T-cell (primary cell): ENCODE data around the gene NRG3. TPM values are rescaled to one million over a fixed set of nuclear protein-coding genes. Genes with fewer than 3 reads are reported as not detected.

Experiments
- ATAC-seq, 4 experiments: fragments of 200-7000 bp in 3 of 4; fragments of 150-1000 bp in 1 of 4; cut with Tn5 transposase; replicated peaks in 1 of 4; 1 replicate in 3 of 4; 2 replicates in 1 of 4; pipeline ENCODE4 v1.10.0; 2021; ENCODE audit warnings: moderate library complexity in 3 of 4, mild to moderate bottlenecking in 2 of 4, moderate number of reproducible peaks in 1 of 4
- CTCF ChIA-PET, 2 donors: fragments of 300-600 bp; sonication (Branson Sonifier 250); formaldehyde crosslinking; loops; one replicate each; lab custom pipeline; 2022; ENCODE audit warnings: antibody characterized with exemption in 2 of 2; lab: Charles Lee
- POLR2A ChIA-PET, 2 donors: fragments of 300-600 bp; sonication (Branson Sonifier 250); formaldehyde crosslinking; loops; one replicate each; lab custom pipeline; 2022; ENCODE audit warnings: antibody characterized with exemption in 2 of 2; lab: Charles Lee
- DNase-seq, 35 experiments: peaks; one replicate each; pipeline versions ENCODE4 v3.0.0 to v3.0.0-alpha.2; 2013 to 2023
- H3K27ac ChIP-seq: one replicate; pipeline ENCODE4 v1.5.1; 2013; ENCODE audit warnings: low read length
- H3K27me3 ChIP-seq, 2 experiments: replicated peaks in 1 of 2; 1 replicate in 1 of 2; 2 replicates in 1 of 2; pipeline versions ENCODE4 v1.6.1 to v1.7.0; 2013; ENCODE audit warnings: low read length in 1 of 2, mixed read lengths in 1 of 2; ENCODE audit not compliant: control insufficient read depth in 2 of 2, insufficient read depth in 2 of 2; ENCODE audit errors: extremely low read depth in 1 of 2
- H3K36me3 ChIP-seq, 2 donors: 1 replicate in 1 of 2; 2 replicates in 1 of 2; pipeline versions ENCODE4 v1.6.1 to v1.7.0; 2013; ENCODE audit warnings: low read length in 1 of 2; ENCODE audit not compliant: control insufficient read depth in 2 of 2, insufficient read depth in 1 of 2; ENCODE audit errors: extremely low read depth in 1 of 2
- H3K4me1 ChIP-seq, 2 experiments: 1 replicate in 1 of 2; 2 replicates in 1 of 2; pipeline versions ENCODE4 v1.6.1 to v1.7.0; 2013; ENCODE audit warnings: low read length in 2 of 2, mixed read lengths in 1 of 2; ENCODE audit not compliant: insufficient read depth in 2 of 2, control insufficient read depth in 1 of 2; ENCODE audit errors: extremely low read depth in 1 of 2
- H3K4me3 ChIP-seq, 2 donors: 1 replicate in 1 of 2; 2 replicates in 1 of 2; pipeline versions ENCODE4 v1.5.1 to v1.7.0; 2013; ENCODE audit warnings: mild to moderate bottlenecking in 2 of 2, low read length in 1 of 2, moderate library complexity in 1 of 2; ENCODE audit not compliant: control insufficient read depth in 1 of 2; ENCODE audit errors: extremely low read depth in 1 of 2
- H3K9me3 ChIP-seq: 2 replicates; pipeline ENCODE4 v1.7.0; 2013
- H3K27ac Mint-ChIP-seq, 2 donors: one replicate each; pipeline ENCODE4 v1.8.0; 2020 to 2021; ENCODE audit warnings: mild to moderate bottlenecking in 2 of 2, mixed read lengths in 2 of 2
- H3K27me3 Mint-ChIP-seq, 2 donors: one replicate each; pipeline ENCODE4 v1.8.0; 2021 to 2022; ENCODE audit warnings: mixed read lengths in 2 of 2
- H3K36me3 Mint-ChIP-seq: one replicate; pipeline ENCODE4 v1.8.0; 2021; ENCODE audit warnings: mixed read lengths
- H3K4me1 Mint-ChIP-seq, 3 donors: one replicate each; pipeline ENCODE4 v1.8.0; 2020 to 2022; ENCODE audit warnings: mixed read lengths in 3 of 3, mild to moderate bottlenecking in 1 of 3
- H3K4me3 Mint-ChIP-seq, 3 donors: one replicate each; pipeline ENCODE4 v1.8.0; 2020 to 2022; ENCODE audit warnings: mild to moderate bottlenecking in 3 of 3, mixed read lengths in 3 of 3, moderate library complexity in 3 of 3
- H3K9me3 Mint-ChIP-seq, 3 donors: one replicate each; pipeline ENCODE4 v1.8.0; 2020 to 2022; ENCODE audit warnings: mixed read lengths in 3 of 3
- WGBS: methylation state at CpG from one replicate; pipeline ENCODE4 v1.1.5; 2013; ENCODE audit warnings: missing lambda C conversion rate; ENCODE audit not compliant: insufficient coverage; 5-methylcytosine and 5-hydroxymethylcytosine counted together
- total RNA-seq, 35 experiments: library from RNA in 6 of 35; stranded (reverse) in 6 of 35; fragments of 120-200 nt in 1 of 35; gene quantifications; one replicate each; pipeline versions ENCODE4 v1.2.1 to v1.2.4 and lab custom pipeline; 2013 to 2026

NRG3 gene
- total RNA-seq, 5 donors from 2014 or later (not counting 1 experiment from before 2014, with no cell fraction given), result 0.12 TPM; not detected in 4

DNA sequence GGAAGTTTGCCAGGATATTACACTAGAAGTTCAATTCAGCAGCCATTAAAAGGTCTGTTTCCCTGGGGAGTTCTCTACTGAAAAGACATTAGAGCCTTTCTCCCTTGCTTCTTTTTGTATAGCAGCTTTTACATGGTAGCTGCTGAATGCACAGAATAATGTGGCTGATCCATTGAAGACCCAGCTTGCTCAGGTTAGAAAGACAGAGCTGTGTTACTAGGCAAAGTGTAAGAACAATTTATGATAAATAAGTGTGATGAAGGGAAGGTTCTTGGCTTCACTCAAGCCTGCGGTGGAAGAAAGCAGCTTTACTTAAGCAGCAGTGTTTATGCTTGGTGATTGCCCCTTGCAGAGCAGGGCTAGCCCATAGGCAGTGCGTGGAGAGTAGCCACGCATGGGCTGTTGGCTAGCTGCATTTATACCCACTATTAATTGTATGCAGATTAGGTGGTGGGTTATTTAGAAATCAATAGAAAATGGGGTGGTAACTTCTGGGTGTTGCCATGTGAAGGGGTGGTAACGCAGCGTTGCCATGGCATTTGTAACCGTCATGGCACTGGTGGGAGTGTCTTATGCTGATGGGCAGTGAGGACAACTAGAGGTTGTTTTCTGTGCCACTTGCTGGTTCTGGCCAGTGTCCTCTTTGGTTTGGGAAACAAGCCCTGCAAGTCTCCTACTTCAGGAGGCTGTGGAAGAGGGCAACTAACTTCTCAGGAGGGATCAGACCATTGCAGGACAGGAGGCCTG, 942.9 kb downstream of the NRG3 start:
- DNase-seq, result no peak
- H3K36me3 Mint-ChIP-seq, result no peaks in the 10 kb centered on the region
- no peak overlapping the region for H3K4me3 ChIP-seq
- no peaks in the 10 kb centered on the region for H3K36me3 ChIP-seq
- H3K9me3 ChIP-seq, result no peaks in the 10 kb centered on the region
- ATAC-seq, result no peak
- no peak overlapping the region for H3K27ac Mint-ChIP-seq
- H3K4me3 Mint-ChIP-seq, result no peak overlapping the region
- no peaks in the 10 kb centered on the region for H3K4me1 Mint-ChIP-seq
- 90% methylated on average over 3 of the region's 6 CpGs for WGBS
- ChIA-PET POLR2A (no interaction called here), CTCF (no interaction called here)
- H3K4me1 ChIP-seq, result no peaks in the 10 kb centered on the region
- no peaks in the 10 kb centered on the region for H3K27me3 Mint-ChIP-seq
- no peaks in the 10 kb centered on the region for H3K27me3 ChIP-seq
- peaks cover 8 to 11% (median 10%) of the 10 kb centered on the region in 3 donors for H3K9me3 Mint-ChIP-seq
- no peak overlapping the region for H3K27ac ChIP-seq

DNA sequence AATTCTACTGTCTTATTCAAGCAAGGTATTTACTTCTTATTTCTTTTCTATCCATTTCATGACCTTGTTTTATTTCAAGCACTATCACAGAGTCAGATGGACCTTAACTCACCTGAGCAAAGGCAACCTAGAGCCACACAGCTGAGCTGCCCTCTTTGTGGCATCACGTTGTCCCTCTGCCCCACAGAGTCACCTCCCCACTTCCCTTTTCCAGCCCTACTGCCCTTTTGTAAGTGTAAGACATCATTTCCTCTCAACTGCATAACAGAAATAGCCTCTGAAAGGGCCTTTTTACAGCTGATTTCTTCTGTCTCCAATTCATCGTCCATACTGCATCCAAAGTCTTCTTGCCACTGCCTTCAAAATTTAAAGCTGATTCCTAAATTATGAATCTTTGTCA, 946.0 kb downstream of the NRG3 start:
- H3K27ac ChIP-seq, result no peak overlapping the region
- Mint-ChIP-seq H3K27me3 (no peaks in the 10 kb centered on the region), H3K36me3 (no peaks in the 10 kb centered on the region), H3K4me1 (no peaks in the 10 kb centered on the region), H3K27ac (no peak overlapping the region), H3K4me3 (no peak overlapping the region), H3K9me3 (peaks cover 2 to 7% (median 3%) of the 10 kb centered on the region in 3 donors)
- ATAC-seq, result no peak
- DNase-seq, result no peak
- CTCF ChIA-PET, result no interaction called here
- H3K9me3 ChIP-seq, result no peaks in the 10 kb centered on the region
- H3K4me3 ChIP-seq, result no peak overlapping the region
- no peaks in the 10 kb centered on the region for H3K36me3 ChIP-seq
- POLR2A ChIA-PET, result no interaction called here
- WGBS, result 0% methylated on average over 1 of the region's 2 CpGs
- no peaks in the 10 kb centered on the region for H3K27me3 ChIP-seq
- H3K4me1 ChIP-seq, result no peaks in the 10 kb centered on the region

DNA sequence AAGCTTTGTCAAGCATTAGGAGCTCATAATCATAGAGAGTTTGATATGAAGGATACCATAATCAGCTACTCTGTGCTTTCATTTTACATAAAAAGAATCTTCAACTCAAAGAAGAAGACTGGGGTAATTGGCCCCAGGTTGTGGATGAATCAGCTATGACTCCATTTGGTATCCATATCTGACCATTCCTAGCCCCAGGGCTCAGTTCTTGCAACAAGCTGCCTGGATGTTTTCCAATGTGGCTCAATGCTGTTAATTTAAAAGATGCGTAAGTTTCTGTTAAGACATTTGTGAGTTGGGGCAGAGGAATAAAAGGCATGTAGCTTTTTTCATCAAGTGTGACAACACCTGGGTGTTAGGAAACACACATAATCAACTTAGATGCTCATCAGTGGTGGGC, 951.1 kb downstream of the NRG3 start:
- ChIA-PET CTCF (no interaction called here), POLR2A (no interaction called here)
- peaks cover 0 to 4% (median 0%) of the 10 kb centered on the region in 3 donors for H3K9me3 Mint-ChIP-seq
- Histone ChIP-seq H3K27ac (no peak overlapping the region), H3K36me3 (no peaks in the 10 kb centered on the region), H3K4me3 (no peak overlapping the region), H3K27me3 (no peaks in the 10 kb centered on the region), H3K4me1 (no peaks in the 10 kb centered on the region), H3K9me3 (no peaks in the 10 kb centered on the region)
- DNase-seq (no peak), ATAC-seq (no peak)
- no peaks in the 10 kb centered on the region for H3K27me3 Mint-ChIP-seq
- H3K36me3 Mint-ChIP-seq, result no peaks in the 10 kb centered on the region
- no CpG with 5 or more reads among the region's 1 CpG for WGBS
- H3K27ac Mint-ChIP-seq, result no peak overlapping the region
- H3K4me1 Mint-ChIP-seq, result no peaks in the 10 kb centered on the region
- no peak overlapping the region for H3K4me3 Mint-ChIP-seq

DNA sequence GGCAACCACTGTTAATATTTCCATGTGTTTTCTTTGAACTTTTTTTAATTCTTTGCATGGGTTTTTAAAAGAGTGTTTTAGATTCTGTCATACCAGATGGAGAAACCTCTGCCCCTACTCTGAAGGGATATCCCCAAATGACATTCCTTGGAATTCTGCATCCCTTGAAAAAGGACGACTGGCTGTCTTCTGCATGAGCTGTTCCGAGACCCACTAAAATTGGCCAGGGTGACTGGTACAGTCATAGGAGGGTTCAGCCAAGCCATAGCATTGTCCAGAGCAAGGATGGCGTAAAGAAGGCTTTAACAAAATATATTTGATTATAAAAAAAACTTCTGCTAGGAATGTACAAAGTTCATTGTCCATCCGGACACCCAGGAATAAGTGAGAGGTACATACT, 952.9 kb downstream of the NRG3 start:
- no peaks in the 10 kb centered on the region for H3K27me3 ChIP-seq
- no peaks in the 10 kb centered on the region for H3K9me3 ChIP-seq
- WGBS, result no CpG with 5 or more reads among the region's 4 CpGs
- H3K4me1 ChIP-seq, result no peaks in the 10 kb centered on the region
- ChIA-PET POLR2A (no interaction called here), CTCF (no interaction called here)
- H3K9me3 Mint-ChIP-seq, result peaks cover 0 to 3% (median 2%) of the 10 kb centered on the region in 3 donors
- no peak overlapping the region for H3K27ac Mint-ChIP-seq
- no peaks in the 10 kb centered on the region for H3K36me3 Mint-ChIP-seq
- H3K27ac ChIP-seq, result no peak overlapping the region
- H3K4me3 Mint-ChIP-seq, result no peak overlapping the region
- no peaks in the 10 kb centered on the region for H3K27me3 Mint-ChIP-seq
- H3K4me1 Mint-ChIP-seq, result no peaks in the 10 kb centered on the region
- no peak for DNase-seq
- no peaks in the 10 kb centered on the region for H3K36me3 ChIP-seq
- no peak for ATAC-seq
- no peak overlapping the region for H3K4me3 ChIP-seq

DNA sequence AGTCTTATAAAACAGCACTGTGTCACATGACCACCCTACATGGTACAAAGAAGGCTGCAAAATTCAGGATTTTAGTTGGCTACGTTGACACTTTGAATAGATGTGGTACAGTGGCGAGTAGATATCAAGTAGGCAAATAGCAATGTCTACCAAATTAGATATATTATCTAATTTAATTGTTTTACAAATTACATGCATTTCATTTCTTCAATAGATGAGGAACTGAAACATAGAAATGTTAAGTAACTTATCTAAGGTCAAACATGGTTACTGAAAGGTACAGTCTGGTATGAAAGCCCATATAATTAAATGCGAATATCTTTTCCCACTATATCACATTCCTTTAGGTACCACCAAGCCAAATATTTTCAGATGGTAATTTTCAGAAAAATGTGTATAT, 972.2 kb downstream of the NRG3 start:
- H3K4me3 ChIP-seq, result no peak overlapping the region
- ChIA-PET POLR2A (no interaction called here), CTCF (no interaction called here)
- H3K4me1 Mint-ChIP-seq, result no peaks in the 10 kb centered on the region
- H3K4me1 ChIP-seq, result no peaks in the 10 kb centered on the region
- peaks cover 6 to 14% (median 11%) of the 10 kb centered on the region in 3 donors for H3K9me3 Mint-ChIP-seq
- H3K36me3 ChIP-seq, result no peaks in the 10 kb centered on the region
- WGBS, result no CpG with 5 or more reads among the region's 3 CpGs
- ATAC-seq (no peak), DNase-seq (no peak)
- H3K27ac Mint-ChIP-seq, result no peak overlapping the region
- H3K36me3 Mint-ChIP-seq, result no peaks in the 10 kb centered on the region
- no peak overlapping the region for H3K4me3 Mint-ChIP-seq
- no peak overlapping the region for H3K27ac ChIP-seq
- no peaks in the 10 kb centered on the region for H3K27me3 ChIP-seq
- H3K9me3 ChIP-seq, result no peaks in the 10 kb centered on the region
- H3K27me3 Mint-ChIP-seq, result no peaks in the 10 kb centered on the region

DNA sequence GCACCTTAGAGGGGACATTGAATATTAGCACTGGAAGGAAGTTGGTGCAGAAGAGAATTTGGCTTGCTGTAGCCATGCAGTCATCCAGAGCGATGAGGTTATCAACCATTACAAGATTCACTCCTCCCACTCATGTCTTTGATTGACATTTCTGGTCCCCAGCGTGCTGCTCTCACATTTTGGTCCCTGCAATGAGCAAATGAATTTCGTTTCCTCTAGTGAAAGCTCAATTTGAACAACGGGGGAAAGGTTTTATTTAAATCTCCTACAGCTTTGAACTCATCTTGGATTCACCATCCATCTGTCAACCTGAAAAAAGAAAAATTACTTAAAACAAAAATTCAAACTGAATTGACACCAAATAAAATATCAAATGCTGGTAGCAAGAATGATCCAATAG, 975.2 kb downstream of the NRG3 start:
- no peaks in the 10 kb centered on the region for H3K27me3 ChIP-seq
- H3K36me3 ChIP-seq, result no peaks in the 10 kb centered on the region
- CTCF ChIA-PET, result no interaction called here
- H3K9me3 Mint-ChIP-seq, result peaks cover 14 to 16% (median 14%) of the 10 kb centered on the region in 3 donors
- H3K27ac ChIP-seq, result no peak overlapping the region
- no peak overlapping the region for H3K4me3 Mint-ChIP-seq
- ATAC-seq (no peak), DNase-seq (no peak)
- no peak overlapping the region for H3K27ac Mint-ChIP-seq
- no peaks in the 10 kb centered on the region for H3K4me1 ChIP-seq
- H3K36me3 Mint-ChIP-seq, result no peaks in the 10 kb centered on the region
- no peaks in the 10 kb centered on the region for H3K4me1 Mint-ChIP-seq
- 45% methylated on average over 2 of the region's 4 CpGs for WGBS
- POLR2A ChIA-PET, result no interaction called here
- H3K27me3 Mint-ChIP-seq, result no peaks in the 10 kb centered on the region
- H3K4me3 ChIP-seq, result no peak overlapping the region
- no peaks in the 10 kb centered on the region for H3K9me3 ChIP-seq
